Muscle of leg (tissue), 11 donors: ENCODE data around the gene PGBD1. TPM values are rescaled to one million over a fixed set of nuclear protein-coding genes. Genes with fewer than 3 reads are reported as not detected.
A peak's percentile ranks its signal among the peaks of the same experiment; 100 is the strongest.
"Not testable (repeated sequence)": the region's sequence is repeated elsewhere in the genome, so short reads cannot be mapped to it uniquely, and the experiment has no call there.

ENCODE experiments used
- DNase-seq: peaks from one replicate; pipeline ENCODE4 v3.0.0; 2013
- H3K27ac ChIP-seq: one replicate; pipeline ENCODE4 v1.5.1; 2013; ENCODE audit warnings: mild to moderate bottlenecking, low read length, control low read depth
- H3K27me3 ChIP-seq: one replicate; pipeline ENCODE4 v1.6.1; 2013; ENCODE audit warnings: low read length; ENCODE audit not compliant: control insufficient read depth, insufficient read depth
- H3K36me3 ChIP-seq: one replicate; pipeline ENCODE4 v1.6.1; 2013; ENCODE audit warnings: low read length; ENCODE audit not compliant: control insufficient read depth, insufficient read depth
- H3K4me1 ChIP-seq: one replicate; pipeline ENCODE4 v1.6.1; 2013; ENCODE audit warnings: low read length; ENCODE audit not compliant: control insufficient read depth, insufficient read depth
- H3K4me3 ChIP-seq: one replicate; pipeline ENCODE4 v1.5.1; 2013; ENCODE audit warnings: low read length, control low read depth
- H3K9me3 ChIP-seq: replicated peaks from 2 replicates; pipeline ENCODE4 v1.6.1; 2013; ENCODE audit warnings: low read depth, low read length; ENCODE audit not compliant: control insufficient read depth
- WGBS: methylation state at CpG from one replicate; pipeline ENCODE4 v1.1.5; 2013; ENCODE audit warnings: missing lambda C conversion rate; ENCODE audit not compliant: insufficient coverage; 5-methylcytosine and 5-hydroxymethylcytosine counted together
- polyA plus RNA-seq, 8 donors: library from polyadenylated mRNA; unstranded; fragments of 120-200 nt; gene quantifications; one replicate each; pipeline versions ENCODE4 v1.2.1 to v1.2.3, GENCODE V29; 2013; ENCODE audit warnings: inconsistent platforms in 1 of 8, low replicate concordance in 1 of 8; ENCODE audit not compliant: insufficient read length in 8 of 8, insufficient read depth in 1 of 8
- total RNA-seq: library from RNA; stranded (reverse); fragments of 120-200 nt; gene quantifications from one replicate; pipeline ENCODE4 v1.2.4, GENCODE V29; 2013

The PGBD1 gene
- total and polyA plus RNA-seq, 9 donors: 5.9 to 7.4 (median 6.2) TPM

DNA sequence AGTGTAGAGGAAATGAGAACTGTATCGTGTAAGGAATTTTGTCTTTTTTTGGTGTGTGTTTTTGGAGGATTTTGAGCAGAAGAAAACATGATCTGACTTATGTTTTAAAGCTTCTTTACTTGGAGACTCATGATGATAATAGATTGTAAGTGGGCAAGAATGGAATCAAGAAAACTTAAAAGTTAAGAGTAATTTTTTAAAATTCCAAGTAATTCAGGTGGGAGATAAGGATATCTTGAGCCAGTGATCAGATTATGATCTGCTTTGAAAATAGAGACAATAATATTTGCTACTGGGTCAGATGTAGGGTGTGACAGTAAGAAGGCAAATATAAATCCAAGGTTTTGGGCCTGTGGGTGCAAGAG is 13.7 kb upstream of the PGBD1 start:
- Histone ChIP-seq H3K9me3 (no peaks in the 10 kb centered on the region), H3K4me3 (peak overlapping the region; percentile 90), H3K4me1 (no peaks in the 10 kb centered on the region), H3K36me3 (peaks cover 11% of the 10 kb centered on the region), H3K27ac (peak overlapping the region; percentile 96), H3K27me3 (no peaks in the 10 kb centered on the region)
- 0% methylated on average over 1 of the region's 1 CpG for WGBS
- DNase-seq: no peak

DNA sequence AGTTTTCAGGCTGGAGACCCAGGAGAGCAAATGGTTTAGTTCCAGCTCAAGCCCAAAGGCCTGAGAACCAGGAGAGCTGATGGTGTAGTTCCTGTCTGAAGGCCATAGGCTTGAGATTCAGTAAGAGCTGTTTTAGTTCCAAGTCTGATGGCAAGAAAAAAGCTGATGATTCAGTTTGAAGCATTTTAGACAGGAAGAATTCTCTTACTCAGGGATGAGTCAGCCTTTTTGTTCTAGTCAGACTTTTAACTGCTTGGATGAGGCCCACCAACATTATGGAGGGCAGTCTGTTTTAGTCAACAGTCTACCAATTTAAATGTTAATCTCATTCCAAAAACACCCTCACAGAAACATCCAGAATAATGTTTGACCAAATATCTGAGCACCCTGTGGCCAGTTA is 11.9 kb upstream of the PGBD1 start:
- no peaks in the 10 kb centered on the region for H3K27me3 ChIP-seq
- peak; percentile 21 for DNase-seq
- peaks cover 27% of the 10 kb centered on the region for H3K36me3 ChIP-seq
- H3K9me3 ChIP-seq: no peaks in the 10 kb centered on the region
- no peaks in the 10 kb centered on the region for H3K4me1 ChIP-seq
- no peak overlapping the region for H3K27ac ChIP-seq
- H3K4me3 ChIP-seq: no peak overlapping the region

DNA sequence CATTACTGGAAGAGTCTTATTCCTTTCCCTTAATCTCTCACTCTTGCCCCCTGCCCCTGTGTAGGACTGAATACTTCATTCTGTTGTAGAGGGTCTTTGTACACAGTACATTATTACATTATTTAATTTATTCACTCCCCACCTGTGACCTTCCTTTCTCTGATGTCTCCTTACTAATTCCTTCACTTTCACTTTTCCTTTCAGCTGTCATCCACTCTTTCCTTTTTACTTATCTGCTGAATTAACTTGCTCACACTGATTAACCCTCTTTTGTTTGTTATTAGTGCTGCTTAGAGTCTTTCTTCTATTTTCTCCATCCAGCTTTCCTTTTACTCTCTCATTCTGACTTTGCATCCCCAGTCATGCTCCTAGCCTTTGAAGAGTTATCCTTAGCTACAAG is 6.5 kb upstream of the PGBD1 start:
- Histone ChIP-seq H3K27ac (no peak overlapping the region), H3K9me3 (no peaks in the 10 kb centered on the region), H3K4me3 (no peak overlapping the region), H3K4me1 (no peaks in the 10 kb centered on the region), H3K27me3 (no peaks in the 10 kb centered on the region), H3K36me3 (peaks cover 53% of the 10 kb centered on the region)
- DNase-seq: no peak

DNA sequence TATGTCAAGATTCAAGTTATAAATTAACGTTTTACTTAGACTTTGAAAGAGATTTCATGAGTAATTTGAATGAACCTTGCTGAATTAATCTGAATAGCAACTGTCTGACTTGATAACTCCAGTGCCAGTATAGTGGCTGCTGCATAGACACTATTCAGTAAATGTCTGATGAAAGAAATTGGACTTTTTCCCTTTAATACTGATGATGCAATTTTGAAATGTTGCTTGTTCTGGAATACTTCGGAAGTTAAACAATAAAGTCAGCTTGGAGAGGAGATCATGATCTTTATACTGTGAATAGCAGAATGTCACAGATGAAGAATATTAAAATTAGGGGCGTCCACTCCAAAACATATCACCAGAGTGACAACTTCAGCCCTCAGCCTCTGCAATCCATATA is 3.6 kb upstream of the PGBD1 start:
- no CpG with 5 or more reads among the region's 3 CpGs for WGBS
- Histone ChIP-seq H3K27ac (no peak overlapping the region), H3K27me3 (no peaks in the 10 kb centered on the region), H3K4me3 (no peak overlapping the region), H3K9me3 (no peaks in the 10 kb centered on the region), H3K36me3 (peaks cover 42% of the 10 kb centered on the region), H3K4me1 (peaks cover 5% of the 10 kb centered on the region)
- DNase-seq: no peak

DNA sequence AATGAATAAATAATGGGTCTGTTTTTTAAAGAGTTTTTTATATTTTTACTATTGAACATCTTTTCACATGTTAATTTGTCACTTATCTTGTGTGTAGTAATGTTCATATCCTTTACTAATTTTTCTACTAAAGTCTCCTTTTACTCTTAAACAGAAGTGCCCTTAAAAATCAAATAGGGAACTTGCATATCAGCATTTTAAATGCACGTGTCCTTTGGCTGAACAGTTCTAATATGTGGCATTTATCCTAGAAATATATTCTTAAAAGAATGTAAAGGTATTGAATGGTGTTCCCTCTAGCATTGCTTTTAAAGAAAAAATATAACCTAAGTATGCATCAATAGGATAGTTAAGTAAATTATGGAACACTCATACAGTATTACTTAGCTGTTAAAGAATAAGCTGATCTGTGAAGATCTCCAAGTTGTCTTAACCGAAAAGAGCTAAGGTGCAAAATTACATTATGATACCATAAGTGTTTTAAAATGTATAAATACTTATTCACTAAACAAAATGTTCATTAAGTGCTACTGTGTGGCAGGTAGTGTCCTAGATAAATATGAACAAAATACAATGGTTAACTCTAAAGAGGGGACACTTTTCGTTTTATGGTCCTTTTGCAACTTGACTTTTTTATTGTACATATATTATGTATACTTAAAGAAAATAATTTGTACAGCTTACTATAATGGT is 631 bp upstream of the PGBD1 start:
- no peak overlapping the region for H3K27ac ChIP-seq
- no CpG with 5 or more reads among the region's 3 CpGs for WGBS
- H3K4me3 ChIP-seq: peak overlapping the region; percentile 61
- H3K4me1 ChIP-seq: peaks cover 5% of the 10 kb centered on the region
- peaks cover 3% of the 10 kb centered on the region for H3K9me3 ChIP-seq
- H3K27me3 ChIP-seq: no peaks in the 10 kb centered on the region
- peaks cover 32% of the 10 kb centered on the region for H3K36me3 ChIP-seq
- no peak for DNase-seq

DNA sequence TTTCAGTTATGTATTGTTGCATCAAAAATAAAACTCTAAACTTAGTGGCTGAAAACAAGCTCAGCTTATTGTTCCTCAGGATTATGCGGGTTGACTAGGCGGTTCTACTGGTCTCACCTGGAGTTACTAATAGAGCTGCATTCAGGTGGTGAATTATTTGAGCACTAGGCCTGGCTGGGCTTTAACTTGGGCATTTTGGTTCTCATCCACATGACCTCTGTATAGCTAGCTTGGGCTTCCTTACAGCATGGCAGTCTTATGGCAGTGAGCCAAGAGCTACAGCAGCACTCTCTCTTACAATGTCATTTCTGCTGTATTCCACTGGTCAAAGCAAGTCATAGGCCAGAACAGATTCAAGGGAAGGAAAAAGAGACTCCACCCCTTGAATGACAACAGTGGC is 1.6 kb downstream of the PGBD1 start:
- no peak for DNase-seq
- H3K27me3 ChIP-seq: no peaks in the 10 kb centered on the region
- H3K4me3 ChIP-seq: no peak overlapping the region
- peaks cover 3% of the 10 kb centered on the region for H3K9me3 ChIP-seq
- peaks cover 5% of the 10 kb centered on the region for H3K4me1 ChIP-seq
- H3K36me3 ChIP-seq: peaks cover 22% of the 10 kb centered on the region
- WGBS: 100% methylated on average over 2 of the region's 2 CpGs
- no peak overlapping the region for H3K27ac ChIP-seq

DNA sequence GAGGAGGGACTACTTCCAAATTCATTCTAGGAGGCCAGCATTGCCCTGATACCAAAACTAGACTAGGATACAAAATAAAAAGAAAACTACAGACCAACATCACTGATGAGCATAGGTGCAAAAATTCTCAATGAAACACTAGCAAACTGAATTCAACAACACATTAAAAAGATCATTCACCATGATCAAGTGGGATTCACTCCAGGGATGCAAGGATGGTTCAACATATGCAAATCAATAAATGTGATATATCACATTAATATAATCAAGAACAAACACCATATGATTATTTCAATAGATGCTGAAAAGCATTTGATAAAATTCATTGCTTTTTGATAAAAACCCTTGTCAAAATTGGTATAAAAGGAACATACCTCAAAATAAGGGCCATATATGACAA is 10.2 kb downstream of the PGBD1 start:
- Histone ChIP-seq H3K36me3 (peaks cover 16% of the 10 kb centered on the region), H3K9me3 (no peaks in the 10 kb centered on the region), H3K27ac (no peak overlapping the region), H3K4me1 (no peaks in the 10 kb centered on the region), H3K4me3 (no peak overlapping the region), H3K27me3 (no peaks in the 10 kb centered on the region)
- no peak for DNase-seq

DNA sequence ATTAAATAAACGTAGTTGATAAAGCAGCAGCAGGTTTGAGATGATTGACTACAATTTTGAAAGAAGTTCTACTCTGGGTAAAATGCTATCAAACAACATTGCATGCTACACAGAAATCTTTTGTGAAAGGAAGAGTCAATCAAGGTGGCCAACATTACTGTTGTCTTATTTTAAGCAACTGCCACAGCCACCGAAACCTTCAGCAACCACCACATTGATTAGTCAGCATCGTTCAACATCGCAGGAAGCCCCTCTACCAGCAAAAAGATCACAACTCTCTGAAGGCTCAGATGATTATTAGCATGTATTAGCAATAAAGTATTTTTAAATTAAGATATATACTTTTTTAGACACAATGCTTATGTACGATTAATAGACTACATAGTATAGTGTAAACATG is 14.0 kb downstream of the PGBD1 start:
- Histone ChIP-seq H3K4me3 (no peak overlapping the region), H3K4me1 (no peaks in the 10 kb centered on the region), H3K9me3 (no peaks in the 10 kb centered on the region), H3K36me3 (peaks cover 16% of the 10 kb centered on the region), H3K27me3 (no peaks in the 10 kb centered on the region), H3K27ac (no peak overlapping the region)
- DNase-seq: no peak
- WGBS: no CpG with 5 or more reads among the region's 5 CpGs

DNA sequence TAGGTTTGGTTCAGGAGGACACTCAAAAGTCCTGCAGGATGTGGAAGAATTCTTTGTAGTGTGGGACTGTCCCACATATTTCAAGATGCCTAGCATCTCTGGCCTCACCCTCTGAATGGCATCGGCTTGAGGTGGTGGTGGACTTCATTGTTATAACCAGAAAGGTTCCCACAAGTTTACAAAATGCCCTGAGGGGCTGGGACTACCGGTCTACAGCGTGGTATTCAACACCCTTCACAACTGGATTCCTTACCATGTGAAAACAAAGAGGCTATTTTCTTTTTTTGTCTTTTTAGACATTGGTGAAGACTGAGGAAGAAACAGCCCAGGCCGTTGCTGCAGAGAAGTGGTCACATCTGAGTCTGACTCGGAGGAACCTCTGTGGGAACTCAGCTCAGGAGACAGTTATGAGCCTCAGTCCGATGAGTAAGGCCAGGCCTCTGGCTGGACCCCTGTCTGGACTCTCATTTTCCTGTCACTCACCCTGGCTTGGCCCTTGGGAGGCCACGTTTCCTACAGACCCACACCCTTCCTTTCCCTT is 15.2 kb downstream of the PGBD1 start:
- Histone ChIP-seq H3K27ac (no peak overlapping the region), H3K9me3 (no peaks in the 10 kb centered on the region), H3K27me3 (no peaks in the 10 kb centered on the region), H3K4me3 (no peak overlapping the region), H3K36me3 (peaks cover 25% of the 10 kb centered on the region), H3K4me1 (no peaks in the 10 kb centered on the region)
- no peak for DNase-seq
- 80% methylated on average over 4 of the region's 7 CpGs for WGBS

DNA sequence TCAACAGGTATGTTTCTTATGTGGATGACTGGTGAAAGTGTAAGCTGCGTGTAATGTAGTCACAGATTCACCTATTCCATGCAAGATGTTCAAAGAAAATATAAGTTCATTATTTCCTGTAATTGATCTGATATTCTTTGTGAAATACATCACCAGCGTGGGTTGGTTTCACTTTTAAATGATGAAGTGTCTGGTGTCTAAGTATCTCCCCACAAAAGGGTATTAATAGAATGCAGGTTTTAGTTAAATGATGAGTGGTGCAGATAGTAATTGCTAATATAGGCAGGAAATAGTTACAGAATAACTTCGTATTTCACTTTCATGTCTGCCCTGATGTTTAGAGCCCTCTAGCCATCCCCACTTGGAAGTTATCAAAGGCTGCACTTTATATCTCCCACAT is 22.2 kb downstream of the PGBD1 start:
- DNase-seq: no peak
- WGBS: no CpG with 5 or more reads among the region's 3 CpGs
- Histone ChIP-seq H3K36me3 (peaks cover 13% of the 10 kb centered on the region), H3K4me1 (no peaks in the 10 kb centered on the region), H3K27me3 (no peaks in the 10 kb centered on the region), H3K9me3 (no peaks in the 10 kb centered on the region), H3K27ac (no peak overlapping the region), H3K4me3 (no peak overlapping the region)

DNA sequence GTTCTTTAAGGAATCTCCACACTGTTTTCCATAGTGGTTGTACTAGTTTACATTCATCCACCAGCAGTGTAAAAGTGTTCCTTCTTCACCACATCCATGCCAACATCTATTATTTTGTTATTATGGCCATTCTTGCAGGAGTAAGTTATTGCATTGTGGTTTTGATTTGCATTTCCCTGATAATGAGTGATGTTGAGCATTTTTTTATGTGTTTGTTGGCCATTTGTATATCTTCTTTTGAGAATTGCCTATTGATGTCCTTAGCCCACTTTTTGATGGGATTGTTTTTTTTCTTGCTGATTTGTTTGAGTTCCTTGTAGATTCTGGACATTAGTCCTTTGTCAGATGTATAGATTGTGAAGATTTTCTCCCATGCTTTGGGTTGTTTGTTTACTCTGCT is 25.0 kb downstream of the PGBD1 start:
- not testable (repeated sequence) for DNase-seq, H3K4me3 ChIP-seq, H3K4me1 ChIP-seq, H3K27ac ChIP-seq, H3K27me3 ChIP-seq, H3K9me3 ChIP-seq, H3K36me3 ChIP-seq
